ENCODE measurements around the gene DCC. TPM values are rescaled to one million over a fixed set of nuclear protein-coding genes. Genes with fewer than 3 reads are reported as not detected.

The DCC gene
- total and polyA plus RNA-seq, 9 of the 15 experiments (the other 6 are each of a cell fraction or from before 2014, with no cell fraction given), result not detected

DNA sequence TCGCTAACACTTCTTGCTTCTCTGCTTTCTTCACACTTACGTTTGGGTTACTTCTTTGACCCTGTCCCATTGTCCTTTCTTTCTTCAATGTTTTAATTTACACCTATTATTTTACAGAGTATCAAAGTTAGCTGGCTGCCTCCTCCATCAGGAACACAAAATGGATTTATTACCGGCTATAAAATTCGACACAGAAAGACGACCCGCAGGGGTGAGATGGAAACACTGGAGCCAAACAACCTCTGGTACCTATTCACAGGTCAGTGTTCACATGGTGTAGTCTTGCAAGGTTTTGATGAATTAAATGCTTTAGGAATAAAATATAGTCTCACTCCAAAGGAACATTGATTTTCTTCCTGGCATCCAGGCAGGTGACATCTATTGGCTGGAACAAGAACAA is 965.5 kb downstream of the DCC start:
- Histone ChIP-seq H3K27me3 (ENCODE audit: control insufficient read depth in 2 of 2, insufficient read depth in 2 of 2, low read length in 2 of 2) (no peaks in the 10 kb centered on the region), H3K27ac (ENCODE audit: extremely low read depth, low read depth, low read length) (no peak overlapping the region), H3K4me1 (replicated peaks in 1 of 2; ENCODE audit: control insufficient read depth in 2 of 2, insufficient read depth in 2 of 2, low read length in 2 of 2) (no peaks in the 10 kb centered on the region), H3K36me3 (ENCODE audit: control insufficient read depth, insufficient read depth, low read length) (no peaks in the 10 kb centered on the region), H3K4me2 (ENCODE audit: insufficient read depth, low read length) (no peak overlapping the region), H3K79me2 (ENCODE audit: control insufficient read depth, insufficient read depth, low read length) (no peaks in the 10 kb centered on the region), H3K4me3 (no peak overlapping the region), H4K20me1 (replicated peaks; ENCODE audit: control insufficient read depth, insufficient read depth, low read length) (no peaks in the 10 kb centered on the region), H3K9ac (ENCODE audit: insufficient read depth in 1 of 2, low read depth in 2 of 2, low read length in 2 of 2) (no peak overlapping the region), H3K9me3 (replicated peaks; ENCODE audit: control insufficient read depth, insufficient read depth, low read depth, low read length) (no peaks in the 10 kb centered on the region), H3K9me1 (ENCODE audit: control insufficient read depth, insufficient read depth, low read length) (no peaks in the 10 kb centered on the region), H2AFZ (ENCODE audit: low read depth, low read length) (no peak overlapping the region)
- in situ Hi-C loops (cut with MboI), result no loop called here
- intact Hi-C loops (cut with micrococcal nuclease), result no loop called here
- POLR2A ChIA-PET, result no interaction called here
- DNase-seq (ENCODE audit: extremely low read depth in 1 of 4, low spot score in 3 of 4), result no peak
- no peak for FAIRE-seq
- no peak for ATAC-seq
- BruUV-seq (replicated peaks), result no TSS peak
- WGBS (ENCODE audit: insufficient coverage, low coverage, missing lambda C conversion rate), result 0% methylated on average over 6 of the region's 6 CpGs
- CTCF ChIA-PET (ENCODE audit: low intra/inter-chr PET ratio), result no interaction called here
- TF ChIP-seq KLF6 (CRISPR knock-in tag; IDR thresholded peaks at IDR 0.05; ENCODE audit: borderline replicate concordance) (no peak), ERF (CRISPR knock-in tag; IDR thresholded peaks at IDR 0.05) (no peak), CHCHD3 (CRISPR knock-in tag; IDR thresholded peaks at IDR 0.05) (no peak), MYC (IDR thresholded peaks at IDR 0.05; ENCODE audit: low read depth, low read length) (no peak), MYC (CRISPR knock-in tag; IDR thresholded peaks at IDR 0.05; ENCODE audit: borderline replicate concordance, low read depth) (no peak), RFX7 (CRISPR knock-in tag; IDR thresholded peaks at IDR 0.05) (no peak), TRIM24 (IDR thresholded peaks at IDR 0.05) (no peak)
- TF ChIP-seq, protein P1, sequence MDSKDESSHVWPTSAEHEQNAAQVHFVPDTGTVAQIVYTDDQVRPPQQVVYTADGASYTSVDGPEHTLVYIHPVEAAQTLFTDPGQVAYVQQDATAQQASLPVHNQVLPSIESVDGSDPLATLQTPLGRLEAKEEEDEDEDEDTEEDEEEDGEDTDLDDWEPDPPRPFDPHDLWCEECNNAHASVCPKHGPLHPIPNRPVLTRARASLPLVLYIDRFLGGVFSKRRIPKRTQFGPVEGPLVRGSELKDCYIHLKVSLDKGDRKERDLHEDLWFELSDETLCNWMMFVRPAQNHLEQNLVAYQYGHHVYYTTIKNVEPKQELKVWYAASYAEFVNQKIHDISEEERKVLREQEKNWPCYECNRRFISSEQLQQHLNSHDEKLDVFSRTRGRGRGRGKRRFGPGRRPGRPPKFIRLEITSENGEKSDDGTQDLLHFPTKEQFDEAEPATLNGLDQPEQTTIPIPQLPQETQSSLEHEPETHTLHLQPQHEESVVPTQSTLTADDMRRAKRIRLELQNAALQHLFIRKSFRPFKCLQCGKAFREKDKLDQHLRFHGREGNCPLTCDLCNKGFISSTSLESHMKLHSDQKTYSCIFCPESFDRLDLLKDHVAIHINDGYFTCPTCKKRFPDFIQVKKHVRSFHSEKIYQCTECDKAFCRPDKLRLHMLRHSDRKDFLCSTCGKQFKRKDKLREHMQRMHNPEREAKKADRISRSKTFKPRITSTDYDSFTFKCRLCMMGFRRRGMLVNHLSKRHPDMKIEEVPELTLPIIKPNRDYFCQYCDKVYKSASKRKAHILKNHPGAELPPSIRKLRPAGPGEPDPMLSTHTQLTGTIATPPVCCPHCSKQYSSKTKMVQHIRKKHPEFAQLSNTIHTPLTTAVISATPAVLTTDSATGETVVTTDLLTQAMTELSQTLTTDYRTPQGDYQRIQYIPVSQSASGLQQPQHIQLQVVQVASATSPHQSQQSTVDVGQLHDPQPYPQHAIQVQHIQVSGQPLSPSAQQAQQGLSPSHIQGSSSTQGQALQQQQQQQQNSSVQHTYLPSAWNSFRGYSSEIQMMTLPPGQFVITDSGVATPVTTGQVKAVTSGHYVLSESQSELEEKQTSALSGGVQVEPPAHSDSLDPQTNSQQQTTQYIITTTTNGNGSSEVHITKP (IDR thresholded peaks at IDR 0.05; ENCODE audit: partially characterized antibody), result no peak
- TF ChIP-seq, protein P2, sequence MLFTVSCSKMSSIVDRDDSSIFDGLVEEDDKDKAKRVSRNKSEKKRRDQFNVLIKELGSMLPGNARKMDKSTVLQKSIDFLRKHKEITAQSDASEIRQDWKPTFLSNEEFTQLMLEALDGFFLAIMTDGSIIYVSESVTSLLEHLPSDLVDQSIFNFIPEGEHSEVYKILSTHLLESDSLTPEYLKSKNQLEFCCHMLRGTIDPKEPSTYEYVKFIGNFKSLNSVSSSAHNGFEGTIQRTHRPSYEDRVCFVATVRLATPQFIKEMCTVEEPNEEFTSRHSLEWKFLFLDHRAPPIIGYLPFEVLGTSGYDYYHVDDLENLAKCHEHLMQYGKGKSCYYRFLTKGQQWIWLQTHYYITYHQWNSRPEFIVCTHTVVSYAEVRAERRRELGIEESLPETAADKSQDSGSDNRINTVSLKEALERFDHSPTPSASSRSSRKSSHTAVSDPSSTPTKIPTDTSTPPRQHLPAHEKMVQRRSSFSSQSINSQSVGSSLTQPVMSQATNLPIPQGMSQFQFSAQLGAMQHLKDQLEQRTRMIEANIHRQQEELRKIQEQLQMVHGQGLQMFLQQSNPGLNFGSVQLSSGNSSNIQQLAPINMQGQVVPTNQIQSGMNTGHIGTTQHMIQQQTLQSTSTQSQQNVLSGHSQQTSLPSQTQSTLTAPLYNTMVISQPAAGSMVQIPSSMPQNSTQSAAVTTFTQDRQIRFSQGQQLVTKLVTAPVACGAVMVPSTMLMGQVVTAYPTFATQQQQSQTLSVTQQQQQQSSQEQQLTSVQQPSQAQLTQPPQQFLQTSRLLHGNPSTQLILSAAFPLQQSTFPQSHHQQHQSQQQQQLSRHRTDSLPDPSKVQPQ (CRISPR knock-in tag; IDR thresholded peaks at IDR 0.05; ENCODE audit: borderline replicate concordance), result no peak
- TF ChIP-seq, protein P3, sequence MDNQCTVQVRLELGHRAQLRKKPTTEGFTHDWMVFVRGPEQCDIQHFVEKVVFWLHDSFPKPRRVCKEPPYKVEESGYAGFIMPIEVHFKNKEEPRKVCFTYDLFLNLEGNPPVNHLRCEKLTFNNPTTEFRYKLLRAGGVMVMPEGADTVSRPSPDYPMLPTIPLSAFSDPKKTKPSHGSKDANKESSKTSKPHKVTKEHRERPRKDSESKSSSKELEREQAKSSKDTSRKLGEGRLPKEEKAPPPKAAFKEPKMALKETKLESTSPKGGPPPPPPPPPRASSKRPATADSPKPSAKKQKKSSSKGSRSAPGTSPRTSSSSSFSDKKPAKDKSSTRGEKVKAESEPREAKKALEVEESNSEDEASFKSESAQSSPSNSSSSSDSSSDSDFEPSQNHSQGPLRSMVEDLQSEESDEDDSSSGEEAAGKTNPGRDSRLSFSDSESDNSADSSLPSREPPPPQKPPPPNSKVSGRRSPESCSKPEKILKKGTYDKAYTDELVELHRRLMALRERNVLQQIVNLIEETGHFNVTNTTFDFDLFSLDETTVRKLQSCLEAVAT (IDR thresholded peaks at IDR 0.05), result no peak
- TF ChIP-seq, protein P4, sequence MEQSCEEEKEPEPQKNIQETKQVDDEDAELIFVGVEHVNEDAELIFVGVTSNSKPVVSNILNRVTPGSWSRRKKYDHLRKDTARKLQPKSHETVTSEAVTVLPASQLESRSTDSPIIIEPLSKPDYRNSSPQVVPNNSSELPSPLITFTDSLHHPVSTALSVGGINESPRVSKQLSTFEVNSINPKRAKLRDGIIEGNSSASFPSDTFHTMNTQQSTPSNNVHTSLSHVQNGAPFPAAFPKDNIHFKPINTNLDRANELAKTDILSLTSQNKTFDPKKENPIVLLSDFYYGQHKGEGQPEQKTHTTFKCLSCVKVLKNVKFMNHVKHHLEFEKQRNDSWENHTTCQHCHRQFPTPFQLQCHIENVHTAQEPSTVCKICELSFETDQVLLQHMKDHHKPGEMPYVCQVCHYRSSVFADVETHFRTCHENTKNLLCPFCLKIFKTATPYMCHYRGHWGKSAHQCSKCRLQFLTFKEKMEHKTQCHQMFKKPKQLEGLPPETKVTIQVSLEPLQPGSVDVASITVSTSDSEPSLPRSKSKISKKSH (CRISPR knock-in tag; IDR thresholded peaks at IDR 0.05), result no peak

All from K562 (cell line).